ENCODE results near the gene CDC26. TPM values are rescaled to one million over a fixed set of nuclear protein-coding genes. Genes with fewer than 3 reads are reported as not detected.

The CDC26 gene
- total and polyA plus RNA-seq, 10 of the 15 experiments (the other 5 are each of a cell fraction or from before 2014, with no cell fraction given), result 28.2 to 156 (median 61.5) TPM

- TF ChIP-seq NKRF (conservative IDR thresholded peaks at IDR 0.05), result no peak
- TF ChIP-seq IRF3 (IDR thresholded peaks at IDR 0.05), result no peak
- TF ChIP-seq NR2C2 (IDR thresholded peaks at IDR 0.05; ENCODE audit: borderline replicate concordance, control insufficient read depth, insufficient read length, low read depth), result no peak
- TF ChIP-seq SIX5 (IDR thresholded peaks at IDR 0.05; ENCODE audit: low read depth, low read length, severe bottlenecking), result no peak
These were observed 29.5 kb downstream of the CDC26 start (continued) for GRCh38 chr9:113245894-113246293.

- Histone ChIP-seq H3K27ac (ENCODE audit: control insufficient read depth, insufficient read depth) (no peak overlapping the region), H4K20me1 (ENCODE audit: control insufficient read depth, insufficient read depth) (no peaks in the 10 kb centered on the region), H3K4me2 (ENCODE audit: control insufficient read depth, insufficient read depth) (no peak overlapping the region), H3K9ac (ENCODE audit: control insufficient read depth, insufficient read depth, low read length) (no peak overlapping the region), H2AFZ (ENCODE audit: control insufficient read depth, low read depth, low read length) (no peak overlapping the region), H3K9me3 (replicated peaks; ENCODE audit: control insufficient read depth, insufficient read depth, low read length) (no peaks in the 10 kb centered on the region), H3K79me2 (ENCODE audit: control insufficient read depth, insufficient read depth, low read length) (no peaks in the 10 kb centered on the region; the same call in none of the 2 replicates), H3K27me3 (replicated peaks in 1 of 2; ENCODE audit: control insufficient read depth in 2 of 2, insufficient read depth in 2 of 2, low read length in 1 of 2) (no peaks in the 10 kb centered on the region), H3K36me3 (ENCODE audit: control insufficient read depth in 2 of 2, insufficient read depth in 2 of 2, low read length in 1 of 2) (no peaks in the 10 kb centered on the region), H3K4me1 (ENCODE audit: control insufficient read depth, insufficient read depth, low read length) (peaks cover 16% of the 10 kb centered on the region), H3K4me3 (no peak overlapping the region)
- WGBS (ENCODE audit: insufficient coverage, insufficient replicate concordance, low lambda C conversion rate, missing lambda C conversion rate), result 96% methylated on average over 2 of the region's 2 CpGs
- CTCF ChIA-PET, result interaction anchor here (0.8 kb wide), 1 partner anchor 16 kb away, joined by 4 read pairs; no protein-coding TSS in a partner anchor
- ATAC-seq, result no peak
- intact Hi-C loops (cut with micrococcal nuclease; ENCODE audit: unreplicated experiment) (no loop called here), in situ Hi-C loops (cut with MboI) (no loop called here)
- FAIRE-seq, result no peak
- TF ChIP-seq EP300 (IDR thresholded peaks at IDR 0.05; ENCODE audit: borderline replicate concordance in 1 of 2, control insufficient read depth in 1 of 2, low read depth in 2 of 2, low read length in 2 of 2) (no peak), DPF2 (IDR thresholded peaks at IDR 0.05) (no peak), SIX5 (IDR thresholded peaks at IDR 0.05; ENCODE audit: low read depth, low read length, severe bottlenecking) (no peak), NR2C1 (IDR thresholded peaks at IDR 0.05) (no peak), CREM (IDR thresholded peaks at IDR 0.05; ENCODE audit: low read depth) (no peak), ETV6 (conservative IDR thresholded peaks at IDR 0.05 in 1 of 2, IDR thresholded peaks at IDR 0.05 in 1 of 2; ENCODE audit: borderline replicate concordance in 1 of 2, low read depth in 1 of 2) (no peak), SMARCA5 (IDR thresholded peaks at IDR 0.05) (no peak), TAF1 (IDR thresholded peaks at IDR 0.05; ENCODE audit: borderline replicate concordance, low read depth, low read length) (no peak), PRDM15 (CRISPR knock-in tag; IDR thresholded peaks at IDR 0.05) (no peak), MXI1 (IDR thresholded peaks at IDR 0.05; ENCODE audit: low read depth, low read length) (no peak), NR2C2 (IDR thresholded peaks at IDR 0.05; ENCODE audit: borderline replicate concordance, control insufficient read depth, insufficient read length, low read depth) (no peak)
- DNase-seq (ENCODE audit: low read depth, low spot score), result no peak
- RAD21 ChIA-PET (ENCODE audit: unreplicated experiment), result no interaction called here
- SMC1A ChIA-PET (ENCODE audit: uncharacterized antibody, unreplicated experiment), result interaction anchor here (2.1 kb wide), 1 partner anchor 25 kb away, joined by 5 read pairs; no protein-coding TSS in a partner anchor
- POLR2A ChIA-PET, result interaction anchor here (0.7 kb wide), 1 partner anchor 17 kb away, joined by 8 read pairs; no protein-coding TSS in a partner anchor
- no TSS peak for BruUV-seq (replicated peaks)
These were observed 30.8 kb downstream of the CDC26 start for GRCh38 chr9:113244556-113244955.

Measured in GM12878 (cell line).